NCI-H1092 treated with DMSO at 0.1 percent for 48 hours (cell line): ENCODE data around the gene RTP1.
"Not testable (repeated sequence)": the region's sequence is repeated elsewhere in the genome, so short reads cannot be mapped to it uniquely, and the experiment has no call there.

Source experiments
- DNase-seq: peaks from one replicate; lab custom pipeline; 2025; lab: John Stamatoyannopoulos, UW

Gene RTP1, protein sequence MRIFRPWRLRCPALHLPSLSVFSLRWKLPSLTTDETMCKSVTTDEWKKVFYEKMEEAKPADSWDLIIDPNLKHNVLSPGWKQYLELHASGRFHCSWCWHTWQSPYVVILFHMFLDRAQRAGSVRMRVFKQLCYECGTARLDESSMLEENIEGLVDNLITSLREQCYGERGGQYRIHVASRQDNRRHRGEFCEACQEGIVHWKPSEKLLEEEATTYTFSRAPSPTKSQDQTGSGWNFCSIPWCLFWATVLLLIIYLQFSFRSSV

DNA sequence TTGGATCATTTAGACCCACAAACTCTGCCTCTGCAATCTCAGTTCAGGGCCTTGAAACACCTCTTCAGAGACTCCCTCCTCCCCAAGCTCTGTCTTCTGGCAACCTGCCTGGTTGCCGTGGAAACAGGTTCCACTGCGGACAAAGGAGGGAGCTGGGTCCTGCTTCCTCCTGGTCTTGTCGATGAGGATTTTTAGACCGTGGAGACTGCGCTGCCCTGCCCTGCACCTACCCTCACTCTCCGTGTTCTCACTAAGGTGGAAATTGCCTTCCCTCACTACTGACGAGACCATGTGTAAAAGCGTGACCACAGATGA, at the start of gene RTP1:
Gene RTP1, plus strand, starts transcription at position 152 of the 315 bp plus-strand sequence. Its CDS starts 30 bp downstream, at position 182.
- no peak for DNase-seq

DNA sequence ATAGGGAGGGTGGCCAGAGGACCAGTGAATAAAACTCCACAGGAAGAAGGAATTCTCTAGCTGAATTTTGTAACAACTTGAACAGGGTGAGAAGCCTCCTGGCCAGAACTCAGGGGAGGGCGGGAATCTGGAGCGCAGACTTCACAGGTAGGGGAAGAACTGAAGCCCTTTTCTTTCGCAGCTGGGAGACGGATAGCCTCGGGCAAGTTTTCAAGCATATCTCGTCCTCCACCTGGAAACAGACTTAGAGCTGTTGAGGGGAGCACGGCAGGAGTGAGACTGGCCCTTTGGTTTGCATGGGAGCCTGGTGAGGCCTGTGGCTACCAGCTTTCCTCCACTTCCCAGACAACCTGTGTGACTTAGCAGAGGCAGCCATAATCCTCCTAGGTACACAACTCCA, 47.1 kb upstream of the RTP1 start:
- DNase-seq, result no peak

DNA sequence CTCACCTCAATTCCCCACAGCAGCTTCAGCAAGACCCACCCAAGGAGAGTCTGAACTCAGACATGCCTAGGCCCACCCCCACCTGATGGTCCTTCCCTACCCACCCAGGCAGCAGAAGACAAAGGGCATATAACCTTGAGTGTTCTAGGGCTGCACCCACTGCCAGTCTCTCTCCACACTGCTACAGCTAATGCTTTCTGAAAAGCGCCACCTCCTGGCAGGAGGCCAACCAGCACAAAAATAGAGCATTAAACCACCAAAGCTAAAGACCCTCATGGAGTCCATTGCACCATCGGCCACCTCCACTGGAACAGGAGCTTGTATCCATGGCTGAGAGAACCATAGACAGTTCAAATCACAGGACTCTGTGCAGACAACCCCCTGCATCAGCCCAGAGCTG, 46.7 kb upstream of the RTP1 start:
- DNase-seq, result no peak

DNA sequence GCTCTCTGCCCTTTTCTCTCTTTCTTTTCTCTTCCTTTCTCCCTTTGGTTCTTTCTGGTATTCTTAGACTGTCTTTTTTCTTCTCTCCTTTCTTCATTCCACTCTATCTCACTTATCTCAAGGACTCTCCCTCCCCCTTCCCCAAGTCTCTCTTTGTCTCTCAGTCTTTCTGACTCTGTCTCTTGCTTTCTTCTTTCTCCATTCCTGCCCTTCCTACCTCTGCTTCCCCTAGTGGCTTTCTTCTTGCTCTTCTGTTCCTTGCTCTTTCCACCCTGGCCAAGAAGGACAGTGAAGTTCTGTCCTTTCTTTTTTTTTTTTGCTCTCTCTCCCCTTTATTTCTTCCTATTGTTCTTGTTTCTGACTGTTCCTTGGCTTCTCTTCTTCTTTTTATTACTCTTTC, 35.7 kb upstream of the RTP1 start:
- no peak for DNase-seq

DNA sequence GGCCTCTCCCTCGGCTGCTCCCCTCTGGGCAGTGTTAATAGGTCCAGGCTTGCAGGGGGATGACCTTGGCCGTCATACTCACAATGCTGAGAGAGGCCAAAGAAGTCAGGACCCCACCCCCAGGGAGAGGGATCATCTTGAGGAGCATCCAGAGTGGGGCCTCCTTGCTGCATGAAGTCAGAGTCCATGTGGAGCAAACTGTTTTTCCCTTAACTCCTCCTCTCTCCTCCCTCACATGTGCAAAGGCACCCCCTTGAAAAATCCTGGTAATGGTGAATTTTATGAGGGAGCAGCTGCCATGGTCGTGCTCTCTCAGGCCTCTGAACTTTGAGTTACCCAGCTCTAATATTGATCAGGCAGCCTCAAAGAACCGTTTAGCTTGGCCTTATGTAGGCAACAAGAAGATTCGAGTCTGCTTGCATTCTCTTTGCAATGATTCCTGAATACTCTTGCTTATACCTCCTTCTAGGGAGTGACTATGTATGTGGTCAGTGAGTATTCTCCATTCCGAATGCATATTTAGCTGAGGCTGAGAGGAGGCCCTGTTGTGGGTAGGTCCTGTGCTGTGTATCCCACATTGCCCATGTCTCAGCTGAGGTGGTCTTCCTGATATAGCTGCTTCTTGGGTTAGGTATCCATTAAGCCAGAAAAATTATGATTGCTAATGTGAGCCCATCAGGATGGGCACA, 34.9 kb upstream of the RTP1 start:
- no peak for DNase-seq

DNA sequence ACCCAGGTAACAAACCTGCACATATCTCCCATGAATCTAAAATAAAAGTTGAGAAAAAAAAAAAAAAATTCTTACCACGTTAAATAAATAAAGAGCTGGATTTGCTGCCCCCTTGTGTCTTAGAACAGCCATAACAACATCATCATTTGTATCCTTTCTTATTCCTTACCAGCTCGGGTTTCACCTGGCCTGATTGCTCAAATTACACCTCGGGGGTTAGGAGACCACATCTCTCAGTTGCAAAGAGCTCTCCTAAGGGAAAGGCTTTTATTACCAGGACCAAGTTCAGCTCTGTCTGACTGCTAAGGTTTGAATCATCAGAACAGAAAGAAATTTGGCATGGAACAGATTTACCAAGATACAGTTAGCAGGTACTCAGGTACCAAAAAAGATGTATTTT, 32.1 kb upstream of the RTP1 start:
- DNase-seq, result peak; percentile 60

DNA sequence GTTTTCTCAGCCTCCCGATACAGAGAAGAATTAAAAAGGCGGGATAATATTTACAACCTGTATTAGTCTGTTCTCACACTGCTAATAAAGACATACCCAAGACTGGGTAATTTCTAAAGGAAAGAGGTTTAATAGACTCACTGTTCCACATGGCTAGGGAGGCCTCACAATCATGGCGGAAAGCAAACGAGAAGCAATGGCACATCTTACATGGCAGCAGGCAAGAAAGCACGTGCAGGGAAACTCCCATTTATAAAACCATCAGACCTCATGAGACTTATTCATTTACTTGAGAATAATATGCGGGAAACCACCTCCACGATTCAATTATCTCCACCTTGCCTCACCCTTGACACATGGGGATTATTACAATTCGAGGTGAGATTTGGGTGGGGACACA, 30.5 kb upstream of the RTP1 start:
- no peak for DNase-seq

DNA sequence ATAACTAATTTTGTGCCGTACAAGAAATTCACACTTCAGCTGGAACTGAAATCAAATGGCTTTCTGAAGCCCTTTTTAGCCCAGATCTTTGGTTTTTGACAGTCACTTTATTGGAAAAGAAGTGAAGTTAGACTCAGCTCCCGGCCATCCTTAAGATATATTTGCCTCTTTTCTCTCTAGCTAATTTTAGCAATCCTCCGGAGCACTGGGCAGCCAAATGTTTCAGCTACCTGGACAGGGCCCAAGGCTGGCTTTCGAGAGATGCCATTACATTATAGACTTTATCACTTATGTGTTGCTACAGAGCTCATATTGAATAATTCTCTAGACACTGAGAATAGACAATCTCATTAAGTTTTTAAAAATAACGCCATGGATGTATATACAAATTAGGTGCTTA, 29.5 kb upstream of the RTP1 start:
- no peak for DNase-seq

DNA sequence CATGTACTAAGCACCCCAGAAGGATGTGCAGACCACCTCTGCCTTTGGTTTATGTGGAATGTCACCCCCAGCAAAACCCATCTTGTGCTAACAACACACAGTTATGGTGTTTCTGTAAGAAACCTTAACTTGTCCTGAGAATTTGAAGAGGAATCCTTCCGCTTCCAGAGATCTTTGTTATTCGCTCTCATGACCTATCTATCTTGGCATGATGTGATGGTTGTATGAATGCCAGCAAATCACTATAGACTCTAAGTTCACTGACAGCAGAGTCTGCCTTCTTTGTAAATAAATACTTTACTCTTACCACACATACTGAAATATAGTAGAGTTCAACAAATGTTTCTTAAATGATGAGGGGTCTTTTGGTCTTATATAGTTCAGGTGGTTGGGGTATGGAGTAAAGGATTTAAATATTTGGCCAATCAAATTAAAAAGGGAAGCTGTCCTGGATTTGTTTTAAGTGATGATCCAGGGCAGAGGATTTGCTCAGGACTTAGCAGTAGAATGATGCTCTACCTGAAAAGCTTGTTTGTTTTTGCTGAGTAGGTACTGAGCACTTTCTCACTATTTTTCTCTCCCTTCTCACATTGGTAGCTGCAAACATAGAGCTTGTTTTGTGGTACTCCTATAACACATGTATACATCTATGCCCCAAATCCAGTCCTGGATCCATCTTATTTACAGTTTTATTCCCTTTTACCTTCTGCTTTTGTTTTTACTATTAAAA, 27.9 kb upstream of the RTP1 start:
- DNase-seq, result no peak

DNA sequence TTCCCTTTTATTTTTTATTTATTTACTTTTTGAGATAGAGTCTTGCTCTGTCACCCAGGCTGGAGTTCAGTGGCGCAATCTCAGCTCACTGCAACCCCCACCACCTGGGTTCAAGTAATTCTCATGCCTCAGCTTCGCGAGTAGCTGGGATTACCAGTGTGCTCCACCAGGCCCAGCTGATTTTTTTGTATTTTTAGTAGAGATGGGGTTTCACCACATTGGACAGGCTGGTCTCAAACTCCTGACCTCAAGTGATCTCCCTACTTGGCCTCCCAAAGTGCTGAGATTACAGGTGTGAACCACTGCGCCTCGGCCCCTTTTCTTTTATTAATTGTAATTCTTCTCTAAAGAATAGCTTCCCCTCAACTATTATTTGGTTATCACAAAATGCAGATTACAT, 26.4 kb upstream of the RTP1 start:
- DNase-seq, result not testable (repeated sequence)

DNA sequence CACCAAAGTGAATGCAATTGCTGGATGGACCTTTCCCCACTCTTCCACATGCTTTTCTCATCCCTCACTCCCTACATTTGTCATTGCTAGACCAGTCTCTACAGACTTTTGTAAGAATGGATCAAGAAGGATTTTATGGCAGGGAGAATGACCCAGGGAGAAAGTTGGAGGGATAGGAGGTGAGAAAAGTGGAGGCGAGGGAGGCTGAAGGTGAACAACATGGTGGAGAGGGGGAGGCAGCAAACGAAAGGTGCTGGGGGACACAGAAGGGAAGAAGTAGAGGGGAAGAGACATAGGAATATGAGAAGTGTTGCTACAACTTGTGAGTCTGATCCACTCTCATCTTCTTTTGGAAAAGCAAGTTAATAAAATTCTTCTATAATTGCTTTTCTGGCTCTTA, 24.4 kb upstream of the RTP1 start:
- no peak for DNase-seq

DNA sequence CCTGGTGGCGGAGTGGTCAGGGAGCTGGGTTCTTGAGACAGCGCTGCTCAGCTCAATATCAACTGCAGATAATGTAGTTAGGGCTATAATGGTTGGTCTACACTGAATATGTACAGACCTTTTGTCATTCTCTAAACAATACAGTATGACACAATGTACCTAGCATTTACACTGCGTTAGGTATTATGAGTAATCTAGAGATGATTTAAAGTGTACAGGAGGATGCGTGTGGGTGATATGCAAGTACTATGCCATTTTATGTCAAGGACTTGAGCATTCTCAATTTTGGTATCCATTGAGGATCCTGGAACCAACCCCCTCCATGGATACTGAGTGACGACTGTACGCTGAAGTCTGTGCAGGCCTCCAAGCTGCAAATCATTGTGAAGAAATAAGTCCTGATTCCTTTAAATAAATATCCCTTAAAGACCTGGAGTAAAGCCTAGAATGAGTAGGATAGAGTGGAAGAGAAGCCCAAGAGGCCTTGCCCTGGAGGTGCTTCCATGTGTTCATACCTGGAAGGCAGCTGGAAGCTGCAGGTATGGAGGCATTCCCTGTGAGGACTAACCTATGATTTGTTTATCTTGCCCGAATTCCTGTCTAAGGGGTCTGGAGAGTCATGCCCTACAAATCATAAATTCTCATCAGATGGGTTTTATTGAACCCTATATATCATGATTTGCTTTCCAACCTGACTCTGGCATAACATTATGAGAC, 15.7 kb upstream of the RTP1 start:
- no peak for DNase-seq

DNA sequence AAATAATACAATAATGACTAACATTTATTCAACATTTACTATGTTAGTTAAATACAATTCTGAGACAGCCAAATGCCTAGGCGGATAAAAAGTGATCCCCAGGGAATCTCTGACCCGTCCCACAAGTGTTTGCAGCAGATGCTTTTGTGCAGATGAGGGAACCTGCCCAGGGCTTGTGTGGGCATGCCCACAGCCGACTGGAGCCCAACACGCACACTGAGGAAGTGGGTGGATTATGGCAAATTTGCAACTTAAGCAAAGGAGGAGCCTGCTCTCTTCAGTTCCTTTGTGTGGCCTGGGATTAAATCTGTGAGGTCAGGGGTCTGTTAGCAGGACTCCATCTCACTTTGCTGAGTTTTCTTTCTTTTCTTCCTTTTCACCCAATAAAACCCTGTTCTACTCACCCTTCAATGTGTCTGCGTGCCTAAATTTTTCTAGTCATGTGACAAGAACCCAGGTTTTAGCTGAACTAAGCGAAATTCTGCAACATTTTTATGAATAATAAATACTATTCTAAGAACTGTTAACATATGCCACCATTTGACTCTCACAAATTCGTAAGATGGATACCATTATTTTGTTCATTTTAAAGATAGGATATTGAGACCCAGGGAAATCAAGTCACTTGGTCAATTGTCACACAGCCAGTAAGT, 13.9 kb upstream of the RTP1 start:
- DNase-seq, result no peak

DNA sequence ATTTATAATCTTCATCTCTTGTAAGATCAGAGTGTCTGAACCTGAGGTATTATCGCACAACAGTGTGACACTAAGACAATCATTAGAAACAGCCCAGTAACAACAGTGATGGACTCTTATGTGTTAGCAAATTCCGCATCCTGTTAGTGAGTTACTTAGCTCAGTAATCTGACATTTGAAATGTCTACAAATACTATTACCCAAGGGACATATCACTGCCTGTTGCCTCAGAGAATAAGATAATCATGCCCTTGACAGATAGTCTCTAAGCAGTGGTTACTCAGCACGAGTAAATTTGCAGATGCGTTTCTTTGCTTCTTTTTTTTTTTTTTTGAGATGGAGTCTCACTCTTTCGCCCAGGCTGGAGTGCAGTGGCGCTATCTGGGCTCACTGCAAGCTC, 13.4 kb upstream of the RTP1 start:
- no peak for DNase-seq

DNA sequence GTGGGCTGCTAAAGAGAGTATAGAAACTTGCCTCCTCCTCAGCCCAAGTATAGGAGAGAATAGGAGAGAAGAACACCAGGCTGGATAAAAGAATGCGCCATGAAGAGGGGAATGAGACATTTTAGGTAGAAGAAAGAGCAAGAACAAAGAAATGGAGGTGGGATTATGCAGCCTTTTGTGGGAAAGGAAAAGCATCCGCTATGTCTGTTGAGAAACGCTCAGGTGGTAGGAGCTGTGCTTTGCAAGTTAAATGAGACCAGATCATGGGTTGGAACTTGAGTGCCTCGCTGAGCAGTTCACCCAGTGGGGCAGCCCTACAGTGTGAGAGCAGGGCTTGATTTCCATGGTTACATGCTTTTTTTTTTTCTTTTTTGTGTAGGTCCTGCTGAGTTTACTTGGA, 11.5 kb upstream of the RTP1 start:
- no peak for DNase-seq

DNA sequence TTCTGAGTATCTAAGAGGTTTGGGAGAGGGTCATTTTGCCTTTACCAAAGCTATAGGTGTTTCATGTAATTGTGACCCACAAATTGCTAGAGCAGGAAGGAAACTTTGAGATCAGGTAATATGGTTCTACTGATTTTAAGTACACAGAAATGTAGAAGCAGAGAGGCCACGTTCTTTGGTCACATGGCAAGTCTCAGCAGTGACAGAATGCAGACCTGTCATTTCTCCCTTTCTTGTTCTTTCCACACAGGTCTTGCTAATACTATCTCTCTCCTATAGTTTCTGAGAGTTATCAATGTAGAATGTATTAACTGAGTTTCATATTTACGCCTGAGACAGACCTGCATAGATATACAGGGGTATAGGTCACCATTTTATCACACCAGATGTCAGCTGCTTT, 10.9 kb upstream of the RTP1 start:
- DNase-seq, result no peak

DNA sequence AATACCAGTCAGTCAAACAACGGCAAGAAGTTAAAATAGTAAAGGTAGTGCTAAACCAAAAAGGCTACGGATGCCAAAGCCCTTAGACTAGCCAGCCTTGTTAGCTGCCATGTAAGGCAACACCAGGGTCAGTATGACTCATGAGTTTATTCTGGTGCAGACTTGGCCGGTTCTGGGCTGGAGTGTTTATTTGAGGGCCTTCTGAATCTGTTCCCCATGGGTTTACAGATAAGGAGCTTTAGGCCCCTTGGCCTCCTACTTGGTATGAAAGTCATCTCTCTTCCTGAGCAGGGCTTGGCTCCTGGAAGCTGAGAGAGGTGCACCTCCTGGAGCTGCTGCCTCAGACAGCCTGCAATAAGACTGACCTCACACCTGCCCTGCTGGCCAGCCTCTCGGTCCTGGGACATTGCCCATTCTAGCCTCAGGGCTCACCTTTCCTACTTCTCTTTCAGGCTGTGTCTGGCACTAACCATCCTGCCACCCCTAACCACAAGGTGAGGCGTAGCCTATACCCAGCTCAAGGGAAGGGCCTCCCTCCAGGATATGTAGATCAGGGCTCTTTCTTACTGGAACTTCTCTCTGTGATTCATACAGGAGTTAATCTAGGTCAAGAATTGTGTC, 10.4 kb upstream of the RTP1 start:
- no peak for DNase-seq

DNA sequence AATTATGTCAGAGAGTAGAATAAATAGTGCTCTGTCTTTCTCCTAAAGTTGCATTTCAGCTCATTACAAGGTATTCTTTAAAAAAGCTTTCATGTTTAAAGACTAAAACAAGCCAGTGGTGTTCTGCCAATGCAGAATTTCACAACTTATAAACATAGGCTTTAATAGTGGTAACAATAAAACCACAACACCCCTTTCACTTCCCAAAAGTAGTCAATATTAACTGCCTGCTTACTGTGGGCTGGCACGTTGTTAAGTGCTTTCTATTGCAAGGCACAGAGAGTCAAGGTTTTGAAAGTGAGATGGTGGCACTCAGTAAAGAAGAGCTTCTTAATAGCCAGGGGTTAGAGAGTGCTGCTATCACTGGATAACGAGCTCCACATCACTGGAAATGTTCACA, 8.4 kb upstream of the RTP1 start:
- DNase-seq, result no peak

DNA sequence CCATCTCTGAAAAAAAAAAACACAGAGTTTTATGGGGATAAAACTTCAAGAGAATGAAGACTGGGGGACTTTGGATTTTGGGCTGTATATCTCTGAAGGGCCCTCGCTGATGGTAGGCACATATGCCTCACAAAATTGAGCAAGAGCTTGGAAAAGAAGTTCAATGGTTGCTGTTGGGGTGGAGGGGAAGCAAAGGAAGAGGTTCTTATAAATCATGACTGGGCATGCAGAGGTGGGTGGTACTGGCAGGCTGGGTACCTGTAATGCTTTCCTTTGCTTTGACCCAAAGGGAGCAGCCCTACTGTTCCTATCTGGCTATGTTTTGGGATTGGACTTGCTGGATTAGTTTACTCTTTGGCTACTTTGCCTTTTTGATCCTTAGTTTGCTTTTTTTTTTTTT, 6.0 kb upstream of the RTP1 start:
- DNase-seq, result no peak

DNA sequence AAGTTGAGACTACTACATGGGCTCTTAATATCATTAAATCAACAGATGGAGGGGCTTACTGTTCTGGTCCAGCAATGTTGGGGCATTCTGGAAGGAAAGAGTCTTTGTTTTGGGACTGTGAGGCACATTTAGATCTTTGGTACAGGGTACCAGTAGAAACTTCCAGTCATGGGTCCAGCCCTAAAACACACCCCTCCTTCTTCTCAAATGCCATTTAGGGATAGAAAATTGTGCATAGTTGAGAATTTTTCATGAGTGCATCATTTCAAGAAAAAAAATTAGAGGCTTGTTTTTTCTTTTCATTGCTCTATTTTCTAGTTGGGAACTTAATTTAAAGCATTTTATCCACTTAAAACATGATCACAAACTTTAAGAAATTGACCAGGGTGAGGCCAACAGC, 4.1 kb upstream of the RTP1 start:
- no peak for DNase-seq

DNA sequence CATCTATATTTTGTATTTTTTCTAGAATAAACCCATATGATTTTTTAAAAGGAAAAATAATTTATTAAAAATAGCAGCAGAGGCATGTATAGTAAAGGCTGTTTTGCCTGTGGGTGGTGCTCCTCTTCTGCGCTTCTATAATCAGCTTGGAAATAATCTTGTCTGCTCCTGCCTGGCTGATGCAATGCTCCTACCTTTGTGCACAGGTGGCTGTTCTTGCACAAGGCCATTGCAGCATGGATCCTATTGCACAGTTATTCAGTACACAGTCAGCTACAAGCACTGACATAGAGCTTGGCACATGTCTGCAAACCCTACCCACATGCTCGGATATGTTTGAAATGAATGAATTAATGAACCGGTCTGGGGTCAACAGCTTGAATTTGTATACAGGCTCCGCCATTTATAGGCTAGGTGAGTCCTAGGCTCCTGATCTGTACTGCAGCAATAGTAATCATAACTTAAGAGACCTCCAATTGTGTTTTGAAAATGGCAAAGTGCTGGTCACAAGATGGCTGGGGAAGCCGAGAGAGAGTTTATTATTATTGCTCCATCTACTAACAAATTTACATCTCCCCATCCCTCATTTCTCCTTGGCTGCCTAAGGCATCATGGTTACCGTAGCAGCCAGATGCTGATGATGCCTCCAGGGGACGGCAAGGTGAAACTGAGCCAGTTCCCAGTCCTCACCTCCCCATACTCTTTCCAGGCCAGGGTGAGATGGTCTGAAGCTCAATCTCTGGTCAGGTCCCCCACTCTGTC, 532 bp upstream of the RTP1 start:
- no peak for DNase-seq
